ENCODE measurements around the gene SSRP1. TPM values are rescaled to one million over a fixed set of nuclear protein-coding genes. Genes with fewer than 3 reads are reported as not detected.

Gene SSRP1
- total and polyA plus RNA-seq, 9 of the 15 experiments (the other 6 are each of a cell fraction or from before 2014, with no cell fraction given), result 91.1 to 416 (median 245) TPM

DNA sequence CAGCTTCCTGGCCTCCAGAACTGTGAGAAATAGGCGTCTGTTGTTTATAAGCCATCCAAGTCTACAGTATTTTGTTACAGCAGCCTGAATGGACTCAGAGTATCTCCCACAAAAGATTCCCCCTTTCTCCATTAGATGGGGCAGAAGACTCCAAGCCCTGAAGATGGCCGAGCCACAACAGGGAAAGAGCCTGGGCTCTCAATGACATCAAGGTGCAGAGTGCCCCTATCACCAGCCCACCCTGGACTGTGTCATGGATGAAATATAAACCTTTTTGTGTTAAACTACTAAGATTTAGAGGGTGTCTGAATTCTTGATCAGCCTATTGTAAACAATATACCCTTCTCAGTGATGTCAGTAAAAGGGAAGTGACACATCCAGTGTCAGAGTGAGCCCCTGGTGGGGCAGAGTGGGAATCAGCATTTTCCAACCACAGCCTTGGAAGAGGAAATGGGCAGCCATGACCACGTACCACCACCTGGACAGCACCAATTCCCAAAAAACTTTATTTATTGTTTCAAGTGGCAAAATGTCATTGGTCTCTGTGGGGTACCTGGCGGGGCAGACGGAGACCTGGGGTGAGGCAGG, 36.4 kb downstream of the SSRP1 start:
- intact Hi-C loops (cut with micrococcal nuclease) (no loop called here), in situ Hi-C loops (cut with MboI) (no loop called here)
- H4K20me1 ChIP-seq (replicated peaks; ENCODE audit: control insufficient read depth, insufficient read depth, low read length), result no peaks in the 10 kb centered on the region
- no peaks in the 10 kb centered on the region for H3K79me2 ChIP-seq (ENCODE audit: control insufficient read depth, insufficient read depth, low read length)
- ChIA-PET POLR2A (no interaction called here), CTCF (ENCODE audit: low intra/inter-chr PET ratio) (interaction anchor here (0.6 kb wide), 1 partner anchor 170 kb away, joined by 3 read pairs; no protein-coding TSS in a partner anchor)
- no peaks in the 10 kb centered on the region; the same call in 1 of the 2 replicates for H3K9me3 ChIP-seq (replicated peaks; ENCODE audit: control insufficient read depth, insufficient read depth, low read depth, low read length)
- DNase-seq (ENCODE audit: extremely low read depth in 1 of 4, low spot score in 3 of 4) (no peak), ATAC-seq (peak; percentile 29; the same call in 2 of the 3 replicates), FAIRE-seq (no peak)
- H3K27ac ChIP-seq (ENCODE audit: extremely low read depth, low read depth, low read length), result no peak overlapping the region
- peaks cover 46% of the 10 kb centered on the region for H3K36me3 ChIP-seq (ENCODE audit: control insufficient read depth, insufficient read depth, low read length)
- H3K4me2 ChIP-seq (ENCODE audit: insufficient read depth, low read length), result no peak overlapping the region
- WGBS (ENCODE audit: insufficient coverage, low coverage, missing lambda C conversion rate), result 84% methylated on average over 4 of the region's 5 CpGs
- H3K4me3 ChIP-seq, result no peak overlapping the region
- H3K27me3 ChIP-seq (ENCODE audit: control insufficient read depth in 2 of 2, insufficient read depth in 2 of 2, low read length in 2 of 2), result no peaks in the 10 kb centered on the region
- H2AFZ ChIP-seq (ENCODE audit: low read depth, low read length), result no peak overlapping the region
- H3K9me1 ChIP-seq (ENCODE audit: control insufficient read depth, insufficient read depth, low read length), result no peaks in the 10 kb centered on the region
- H3K9ac ChIP-seq (ENCODE audit: insufficient read depth in 1 of 2, low read depth in 2 of 2, low read length in 2 of 2), result no peak overlapping the region
- no TSS peak for BruUV-seq (replicated peaks)
- TF ChIP-seq, protein P1, sequence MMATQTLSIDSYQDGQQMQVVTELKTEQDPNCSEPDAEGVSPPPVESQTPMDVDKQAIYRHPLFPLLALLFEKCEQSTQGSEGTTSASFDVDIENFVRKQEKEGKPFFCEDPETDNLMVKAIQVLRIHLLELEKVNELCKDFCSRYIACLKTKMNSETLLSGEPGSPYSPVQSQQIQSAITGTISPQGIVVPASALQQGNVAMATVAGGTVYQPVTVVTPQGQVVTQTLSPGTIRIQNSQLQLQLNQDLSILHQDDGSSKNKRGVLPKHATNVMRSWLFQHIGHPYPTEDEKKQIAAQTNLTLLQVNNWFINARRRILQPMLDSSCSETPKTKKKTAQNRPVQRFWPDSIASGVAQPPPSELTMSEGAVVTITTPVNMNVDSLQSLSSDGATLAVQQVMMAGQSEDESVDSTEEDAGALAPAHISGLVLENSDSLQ (IDR thresholded peaks at IDR 0.05), result peak; percentile 79
- TF ChIP-seq TRIM28 (IDR thresholded peaks at IDR 0.05), result peak; percentile 92
- no peak for TF ChIP-seq PCBP1 (IDR thresholded peaks at IDR 0.05; ENCODE audit: low read depth, low read length, poor library complexity, severe bottlenecking)
- TF ChIP-seq ATF7 (IDR thresholded peaks at IDR 0.05), result no peak
- TF ChIP-seq CBX3 (IDR thresholded peaks at IDR 0.05; ENCODE audit: borderline replicate concordance in 1 of 2, low read length in 2 of 2), result 0 out of 3 replicates have a peak, but pooled peaks of 1 of the 2 experiments have one; percentile 39
- TF ChIP-seq TCF7 (IDR thresholded peaks at IDR 0.05; ENCODE audit: borderline replicate concordance), result no peak
- no peak for TF ChIP-seq ZNF644 (tag; IDR thresholded peaks at IDR 0.05; ENCODE audit: low read depth)
- TF ChIP-seq ZNF785 (CRISPR knock-in tag; IDR thresholded peaks at IDR 0.05), result no peak
- TF ChIP-seq CBX1 (IDR thresholded peaks at IDR 0.05; ENCODE audit: low read depth), result 0 out of 2 replicates have a peak, but pooled peaks have one; percentile 34
- TF ChIP-seq, protein P2, sequence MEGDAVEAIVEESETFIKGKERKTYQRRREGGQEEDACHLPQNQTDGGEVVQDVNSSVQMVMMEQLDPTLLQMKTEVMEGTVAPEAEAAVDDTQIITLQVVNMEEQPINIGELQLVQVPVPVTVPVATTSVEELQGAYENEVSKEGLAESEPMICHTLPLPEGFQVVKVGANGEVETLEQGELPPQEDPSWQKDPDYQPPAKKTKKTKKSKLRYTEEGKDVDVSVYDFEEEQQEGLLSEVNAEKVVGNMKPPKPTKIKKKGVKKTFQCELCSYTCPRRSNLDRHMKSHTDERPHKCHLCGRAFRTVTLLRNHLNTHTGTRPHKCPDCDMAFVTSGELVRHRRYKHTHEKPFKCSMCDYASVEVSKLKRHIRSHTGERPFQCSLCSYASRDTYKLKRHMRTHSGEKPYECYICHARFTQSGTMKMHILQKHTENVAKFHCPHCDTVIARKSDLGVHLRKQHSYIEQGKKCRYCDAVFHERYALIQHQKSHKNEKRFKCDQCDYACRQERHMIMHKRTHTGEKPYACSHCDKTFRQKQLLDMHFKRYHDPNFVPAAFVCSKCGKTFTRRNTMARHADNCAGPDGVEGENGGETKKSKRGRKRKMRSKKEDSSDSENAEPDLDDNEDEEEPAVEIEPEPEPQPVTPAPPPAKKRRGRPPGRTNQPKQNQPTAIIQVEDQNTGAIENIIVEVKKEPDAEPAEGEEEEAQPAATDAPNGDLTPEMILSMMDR (IDR thresholded peaks at IDR 0.05 in 2 of 3, conservative IDR thresholded peaks at IDR 0.05 in 1 of 3; ENCODE audit: insufficient read depth in 2 of 3, low read depth in 1 of 3, low read length in 3 of 3), result 0 out of 6 replicates have a peak, but pooled peaks of 1 of the 3 experiments have one; percentile 1
- 0 out of 2 replicates have a peak, but pooled peaks have one; percentile 41 for TF ChIP-seq CBX5 (IDR thresholded peaks at IDR 0.05; ENCODE audit: borderline replicate concordance, low read depth)
- TF ChIP-seq, protein P3, sequence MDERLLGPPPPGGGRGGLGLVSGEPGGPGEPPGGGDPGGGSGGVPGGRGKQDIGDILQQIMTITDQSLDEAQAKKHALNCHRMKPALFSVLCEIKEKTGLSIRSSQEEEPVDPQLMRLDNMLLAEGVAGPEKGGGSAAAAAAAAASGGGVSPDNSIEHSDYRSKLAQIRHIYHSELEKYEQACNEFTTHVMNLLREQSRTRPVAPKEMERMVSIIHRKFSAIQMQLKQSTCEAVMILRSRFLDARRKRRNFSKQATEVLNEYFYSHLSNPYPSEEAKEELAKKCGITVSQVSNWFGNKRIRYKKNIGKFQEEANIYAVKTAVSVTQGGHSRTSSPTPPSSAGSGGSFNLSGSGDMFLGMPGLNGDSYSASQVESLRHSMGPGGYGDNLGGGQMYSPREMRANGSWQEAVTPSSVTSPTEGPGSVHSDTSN (CRISPR knock-in tag; IDR thresholded peaks at IDR 0.05; ENCODE audit: low read depth), result no peak
- TF ChIP-seq, protein P3 (tag; conservative IDR thresholded peaks at IDR 0.05; ENCODE audit: low read depth), result peak; percentile 35; the same call in 1 of the 2 replicates
- TF ChIP-seq TAF1 (IDR thresholded peaks at IDR 0.05; ENCODE audit: control insufficient read depth, extremely low read depth, insufficient read depth, low read length, severe bottlenecking), result no peak
- H3K4me1 ChIP-seq (replicated peaks in 1 of 2; ENCODE audit: control insufficient read depth in 2 of 2, insufficient read depth in 2 of 2, low read length in 2 of 2), result peaks cover 3 to 13% of the 10 kb centered on the region in 2 experiments; a peak in 4 of 5 replicates

All from K562 (cell line).